Stimulated activated CD8-positive, alpha-beta memory T cell treated with anti-CD3 and anti-CD28 coated beads, Interleukin-15, amount 100 ng/mL, for 48 hours (primary cell): Measurements from ENCODE around the gene WDFY4.

Source experiments
- DNase-seq, 2 donors: peaks; one replicate each; pipeline ENCODE4 v3.0.0-alpha.2; 2020; ENCODE audit warnings: low read depth in 2 of 2

WDFY4 gene

DNA sequence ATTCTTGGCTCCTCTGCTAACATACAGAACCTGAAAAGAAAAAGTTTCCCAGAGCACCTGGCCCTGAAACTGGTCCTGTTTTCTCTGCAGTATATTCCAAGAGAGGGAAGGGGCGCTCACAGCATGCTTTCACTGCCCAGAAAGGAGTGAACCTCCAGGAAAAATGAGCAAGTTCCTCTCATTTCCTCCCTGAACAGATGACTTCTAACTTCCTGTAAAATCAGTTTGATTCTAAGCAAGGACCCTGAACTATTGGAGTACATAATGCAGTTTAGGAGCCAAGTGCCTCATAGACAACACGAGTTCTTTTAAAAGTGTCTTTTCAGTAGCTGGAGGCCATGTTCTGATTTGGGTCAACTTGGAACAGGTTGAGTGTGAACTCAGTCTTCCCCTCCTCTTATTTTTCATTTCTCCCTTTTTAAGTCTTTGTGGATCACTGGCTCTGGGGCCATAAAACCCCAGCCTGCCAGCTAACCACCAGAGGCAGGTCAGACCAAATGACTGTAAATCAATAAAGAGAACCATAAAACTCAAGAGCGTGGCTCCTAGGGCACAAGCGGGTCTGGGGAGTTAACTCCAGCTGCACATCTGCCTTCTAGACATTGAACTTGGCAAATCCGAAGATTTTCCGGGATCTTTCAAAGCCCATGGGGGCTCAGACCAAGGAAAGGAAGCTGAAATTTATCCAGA lies 260.9 kb downstream of the WDFY4 start:
- no peak for DNase-seq

DNA sequence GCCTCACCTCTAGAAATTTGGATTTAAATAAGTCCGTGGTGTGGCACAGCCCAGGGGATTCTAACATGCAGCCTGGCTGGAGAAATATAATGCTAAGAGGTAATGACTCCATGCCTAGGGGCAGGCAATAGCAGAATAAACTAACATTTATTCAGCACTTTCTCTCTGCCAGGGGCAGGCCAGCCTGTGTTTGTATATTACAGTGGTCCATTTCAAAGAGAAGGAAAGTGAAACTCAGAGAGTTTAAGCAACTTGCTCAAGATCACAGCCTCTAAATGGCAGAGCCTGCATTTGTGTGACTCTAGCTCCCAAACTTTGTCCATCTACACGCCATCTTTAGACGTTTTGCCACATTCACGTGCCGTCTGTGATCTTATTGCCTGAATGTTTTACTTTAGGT lies 261.7 kb downstream of the WDFY4 start:
- DNase-seq, result no peak

DNA sequence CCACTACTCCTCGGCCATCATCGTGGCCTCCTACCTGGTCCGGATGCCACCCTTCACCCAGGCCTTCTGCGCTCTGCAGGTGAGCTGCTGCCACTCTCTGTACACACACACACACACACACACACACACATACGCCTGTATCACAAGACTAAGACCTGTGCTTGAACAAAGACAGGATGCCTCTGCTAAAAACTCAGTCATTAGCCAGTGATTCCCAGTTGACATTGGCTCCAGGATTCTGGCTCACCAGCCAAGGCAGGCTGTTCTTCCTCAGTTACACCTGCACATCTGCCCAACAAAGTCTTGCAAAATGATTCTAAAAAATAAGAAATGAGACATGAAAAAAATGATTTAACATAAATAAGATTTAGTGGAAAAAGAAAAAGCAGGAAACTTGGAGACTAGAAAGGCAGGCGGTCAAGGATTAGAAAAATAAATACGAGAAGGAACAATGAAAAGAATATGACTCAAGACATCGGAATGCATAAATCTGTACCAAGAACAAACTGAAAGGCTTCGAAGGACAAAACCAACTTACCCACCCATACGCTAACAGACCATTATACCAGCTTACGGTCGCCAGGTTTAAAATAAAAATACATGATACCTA lies 262.3 kb downstream of the WDFY4 start:
- DNase-seq, result no peak

DNA sequence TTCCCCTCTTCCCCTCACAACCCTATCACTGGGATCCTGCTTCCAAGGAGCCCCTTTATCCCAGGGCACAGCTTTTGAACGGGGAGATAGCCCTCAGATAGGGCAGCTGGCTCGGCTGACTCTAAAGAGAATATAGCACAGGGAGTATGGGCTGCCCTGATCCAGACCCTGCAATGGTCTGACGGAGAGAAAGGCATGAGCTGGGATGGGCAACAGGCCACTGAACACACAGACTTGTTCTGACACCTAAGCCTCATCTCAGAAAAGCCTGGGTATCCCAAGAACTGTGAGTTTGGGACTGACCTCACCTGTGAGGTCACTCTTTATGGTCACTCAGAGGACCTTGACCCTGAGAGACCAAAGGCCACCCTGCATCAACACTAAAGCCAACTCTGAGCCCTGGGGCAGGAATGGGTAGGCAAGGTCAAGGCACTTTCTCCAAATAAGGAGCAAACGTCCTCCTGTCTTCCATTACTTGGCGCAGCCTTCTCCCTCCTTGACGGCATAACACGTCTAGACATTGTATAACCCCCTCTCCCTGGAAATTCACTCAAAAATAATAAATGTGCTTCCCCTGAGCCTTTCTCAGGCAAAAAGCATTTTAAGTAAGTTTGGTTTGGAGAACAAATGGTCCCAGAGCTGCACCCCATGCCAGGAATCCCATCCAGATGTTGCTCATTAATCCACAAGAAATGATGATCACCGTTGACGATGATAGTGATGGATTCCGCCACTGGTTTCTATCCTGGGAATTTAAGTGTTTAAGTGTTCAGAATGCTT lies 263.2 kb downstream of the WDFY4 start:
- no peak for DNase-seq

DNA sequence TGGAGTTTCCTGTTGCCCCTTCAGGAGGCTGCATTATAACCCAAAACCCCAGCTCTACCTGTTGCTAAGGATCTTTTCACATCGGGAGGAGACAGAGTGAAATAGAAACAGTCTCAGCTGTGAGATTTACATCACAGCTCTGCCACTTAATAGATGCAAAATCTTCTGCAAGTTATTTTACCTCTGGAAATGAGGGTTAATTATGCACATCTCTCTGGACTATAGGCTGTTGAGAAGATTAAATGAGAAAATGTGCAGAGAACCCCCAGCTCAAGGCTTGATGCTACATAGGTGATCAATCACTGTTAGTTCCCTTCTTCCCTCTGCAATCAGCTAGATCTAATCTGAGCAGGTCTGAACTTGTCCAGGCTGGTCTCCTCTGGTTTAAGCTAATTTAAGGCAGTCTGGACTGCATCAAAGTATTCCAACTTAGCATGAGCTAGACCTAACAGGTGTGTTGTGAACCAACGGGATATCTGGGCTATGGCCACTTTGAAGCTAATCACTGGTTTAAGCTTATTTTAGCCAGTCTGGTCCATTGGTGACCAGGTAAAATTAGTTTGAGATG lies 263.9 kb downstream of the WDFY4 start:
- DNase-seq, result no peak

DNA sequence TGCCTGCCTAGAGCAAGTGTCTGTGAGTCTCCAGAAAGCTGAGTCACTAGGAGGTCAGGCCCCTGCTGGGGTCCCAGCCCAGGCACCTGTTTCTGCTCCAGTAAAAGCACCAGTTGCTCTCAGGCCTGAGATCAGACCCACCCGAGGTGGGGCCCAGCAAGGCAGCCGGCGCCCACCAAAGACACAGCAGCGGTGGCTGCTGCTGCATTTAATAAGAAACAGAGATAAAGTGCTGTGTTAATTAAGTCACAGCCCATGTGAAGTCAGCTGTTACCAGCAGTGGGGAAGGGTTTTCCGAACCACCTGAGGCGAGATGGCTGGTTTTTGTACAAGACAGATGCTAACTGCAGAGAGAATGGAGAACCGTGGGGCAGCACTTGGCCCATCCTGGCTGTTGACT lies 267.0 kb downstream of the WDFY4 start:
- no peak for DNase-seq

DNA sequence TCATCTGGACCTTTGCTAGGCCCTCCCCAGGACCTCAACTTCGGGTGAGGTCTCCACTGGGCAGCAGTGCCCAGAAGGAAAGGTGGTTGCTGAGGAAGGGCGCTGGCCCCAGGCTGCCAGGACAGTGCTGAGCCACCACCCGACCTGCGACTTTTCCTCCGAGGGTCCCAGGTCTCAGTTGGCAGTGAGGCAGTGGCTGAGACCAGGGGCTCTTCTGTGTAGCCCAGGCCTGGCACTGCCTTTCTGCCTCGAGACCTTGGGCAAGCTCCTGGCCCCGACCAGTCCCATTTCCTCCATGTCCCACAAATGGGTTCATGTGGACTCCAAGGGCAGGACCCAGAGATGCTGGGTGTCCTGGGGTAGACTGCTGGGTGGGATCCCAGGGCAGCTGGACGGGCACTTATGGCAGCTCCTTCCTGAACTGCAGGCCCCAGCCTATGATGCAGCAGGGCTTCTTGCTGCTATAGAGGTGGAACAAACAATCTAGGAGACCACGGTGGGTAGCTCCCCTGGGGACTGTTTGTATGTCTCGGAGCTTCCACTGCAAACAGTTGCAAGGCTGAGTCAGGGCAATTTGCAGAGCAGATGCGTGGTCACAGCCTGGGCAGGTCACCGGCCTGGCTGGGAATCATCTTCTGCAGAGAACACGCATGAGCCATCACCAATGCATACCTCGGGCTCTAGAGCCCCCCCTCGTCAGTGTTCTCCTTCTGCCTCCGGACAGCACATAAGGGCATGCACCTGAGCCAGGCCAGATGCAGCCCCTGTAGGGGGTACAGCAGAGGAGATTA lies 272.9 kb downstream of the WDFY4 start:
- no peak for DNase-seq

DNA sequence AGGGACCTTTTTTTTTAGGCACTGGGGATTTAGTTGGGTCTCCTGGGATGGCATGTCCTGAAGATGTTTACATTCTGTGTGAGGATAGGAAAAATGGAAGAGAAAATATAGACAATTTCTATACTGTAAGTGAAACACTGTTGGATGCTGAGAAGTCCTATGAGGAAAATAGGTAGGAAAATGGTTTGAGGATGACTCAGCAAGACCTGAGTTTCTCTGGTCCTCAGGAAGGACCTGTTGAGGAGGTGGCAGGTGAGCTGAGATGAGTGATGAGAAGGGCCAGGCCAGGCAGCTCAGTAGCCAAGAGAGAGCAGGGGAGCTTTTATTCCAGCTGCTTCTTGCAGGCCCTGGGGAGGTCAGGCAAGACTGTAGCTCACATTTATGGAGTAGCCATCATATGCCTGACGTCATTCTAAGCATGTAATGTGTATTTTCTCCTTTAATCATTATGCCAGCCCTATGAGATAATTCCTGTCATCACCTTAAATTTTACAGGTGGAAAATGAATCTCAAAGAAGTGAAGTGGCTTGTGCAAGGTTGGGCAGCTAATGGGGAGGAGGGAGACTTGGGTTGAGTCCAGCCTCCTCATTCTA lies 274.0 kb downstream of the WDFY4 start:
- no peak for DNase-seq

DNA sequence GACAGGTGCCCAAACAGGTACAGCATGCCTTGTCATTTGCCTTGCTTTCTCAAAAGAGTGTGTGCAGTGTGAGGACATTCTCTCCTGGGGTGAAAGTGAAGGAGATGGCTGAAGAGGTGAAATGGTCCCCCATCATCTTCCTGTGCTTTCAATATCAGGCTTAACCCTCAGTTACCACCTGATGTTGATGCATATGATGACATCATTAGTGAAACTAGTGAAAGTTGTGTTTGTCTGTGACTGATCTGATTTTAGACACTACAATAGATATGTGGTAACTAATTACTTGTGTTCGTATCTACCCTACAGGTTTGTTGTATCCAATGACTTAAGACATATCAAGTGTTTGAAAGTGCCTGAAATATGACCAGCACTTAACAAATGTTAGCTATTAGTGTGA lies 279.4 kb downstream of the WDFY4 start:
- DNase-seq, result no peak

DNA sequence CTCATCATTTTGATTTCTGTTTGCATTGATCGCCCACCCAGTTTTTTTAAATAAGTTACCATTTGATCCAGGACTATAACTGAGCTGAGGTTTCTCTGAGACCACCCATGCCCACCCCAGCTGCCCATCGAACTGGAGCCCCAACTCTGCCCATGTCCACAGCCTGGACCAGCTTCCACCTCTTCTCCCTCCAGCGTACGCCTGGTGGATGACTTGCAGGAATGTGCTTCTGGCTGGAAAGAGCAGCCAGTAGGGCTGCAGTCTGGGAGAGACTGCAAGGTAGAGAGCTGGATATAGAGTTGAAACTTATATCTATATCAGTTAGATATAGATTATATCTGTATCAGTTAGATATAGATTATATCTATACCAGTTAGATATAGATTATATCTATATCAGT lies 280.8 kb downstream of the WDFY4 start:
- DNase-seq, result no peak

DNA sequence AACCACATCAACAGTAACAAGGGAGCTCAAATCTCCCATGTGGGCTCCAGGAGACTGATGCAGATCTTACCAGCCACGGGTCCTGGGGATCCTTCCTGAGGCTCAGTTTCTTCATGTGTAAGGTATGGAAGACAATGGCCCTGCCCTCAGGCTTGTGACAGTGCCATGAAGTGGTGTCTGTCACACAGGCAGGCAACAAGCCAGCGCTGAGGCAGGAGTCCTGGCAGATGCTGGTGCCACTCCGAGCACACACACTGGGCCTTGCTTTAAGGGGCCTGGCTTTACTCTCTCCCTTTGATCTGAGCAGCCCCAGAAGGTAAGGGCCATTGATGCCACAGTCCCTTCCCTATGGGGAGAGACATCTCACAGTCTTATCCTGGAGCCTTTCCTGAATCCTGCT lies 283.4 kb downstream of the WDFY4 start:
- no peak for DNase-seq

DNA sequence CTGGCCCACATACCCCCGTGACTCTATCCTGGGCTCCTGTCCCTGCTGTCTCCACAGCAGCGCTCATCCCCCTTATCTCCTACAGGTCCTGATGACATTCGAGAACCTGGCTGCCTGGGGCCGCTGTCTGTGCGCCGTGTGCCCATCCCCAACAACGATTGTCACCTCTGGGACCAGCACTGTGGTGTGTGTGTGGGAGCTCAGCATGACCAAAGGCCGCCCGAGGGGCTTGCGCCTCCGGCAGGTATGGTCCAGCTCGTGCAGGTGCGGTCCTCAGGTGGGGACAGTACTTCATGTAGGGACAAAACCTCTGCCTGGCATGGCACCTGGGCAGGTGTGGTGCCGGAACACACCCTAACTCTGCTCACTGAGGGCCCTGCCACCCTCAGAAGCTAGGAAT lies 285.4 kb downstream of the WDFY4 start:
- DNase-seq, result no peak

DNA sequence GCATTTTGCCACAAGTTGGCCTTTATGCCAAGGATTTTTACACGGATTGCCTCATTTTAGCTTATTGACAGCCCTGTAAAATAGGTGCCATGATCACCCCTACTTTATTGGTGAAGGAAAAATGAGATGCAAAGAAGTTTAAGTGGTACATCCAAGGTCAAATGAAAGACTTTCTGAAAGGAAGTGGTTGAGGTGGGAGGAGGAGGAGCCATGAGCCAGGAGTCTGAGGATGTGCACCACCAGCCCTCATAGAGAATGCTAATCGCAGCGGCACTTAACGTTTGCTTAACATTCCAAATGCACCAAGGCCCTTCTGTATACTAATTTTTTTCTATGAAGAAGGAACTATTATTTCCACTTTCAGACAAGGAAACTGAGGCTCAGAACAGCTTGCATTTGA lies 286.0 kb downstream of the WDFY4 start:
- no peak for DNase-seq

DNA sequence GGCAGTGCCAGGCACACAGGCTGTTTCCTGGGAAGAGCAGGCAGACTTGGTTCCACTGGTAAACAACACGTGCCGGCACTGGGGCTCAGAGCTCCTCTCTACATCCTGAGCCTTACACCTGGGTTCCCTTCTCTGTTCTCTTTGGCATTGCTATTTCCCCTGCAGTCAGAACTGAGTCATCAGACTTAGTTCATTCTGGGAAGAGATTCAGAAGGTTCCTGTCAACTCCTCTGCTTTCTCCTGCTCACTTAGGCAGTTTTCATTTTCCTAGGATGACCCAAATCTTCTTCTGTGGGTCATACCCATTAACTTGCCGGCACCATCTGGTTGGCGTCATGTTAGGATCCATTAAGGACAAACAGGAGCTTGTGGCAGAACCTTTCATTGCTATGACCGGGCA lies 288.4 kb downstream of the WDFY4 start:
- DNase-seq, result no peak

DNA sequence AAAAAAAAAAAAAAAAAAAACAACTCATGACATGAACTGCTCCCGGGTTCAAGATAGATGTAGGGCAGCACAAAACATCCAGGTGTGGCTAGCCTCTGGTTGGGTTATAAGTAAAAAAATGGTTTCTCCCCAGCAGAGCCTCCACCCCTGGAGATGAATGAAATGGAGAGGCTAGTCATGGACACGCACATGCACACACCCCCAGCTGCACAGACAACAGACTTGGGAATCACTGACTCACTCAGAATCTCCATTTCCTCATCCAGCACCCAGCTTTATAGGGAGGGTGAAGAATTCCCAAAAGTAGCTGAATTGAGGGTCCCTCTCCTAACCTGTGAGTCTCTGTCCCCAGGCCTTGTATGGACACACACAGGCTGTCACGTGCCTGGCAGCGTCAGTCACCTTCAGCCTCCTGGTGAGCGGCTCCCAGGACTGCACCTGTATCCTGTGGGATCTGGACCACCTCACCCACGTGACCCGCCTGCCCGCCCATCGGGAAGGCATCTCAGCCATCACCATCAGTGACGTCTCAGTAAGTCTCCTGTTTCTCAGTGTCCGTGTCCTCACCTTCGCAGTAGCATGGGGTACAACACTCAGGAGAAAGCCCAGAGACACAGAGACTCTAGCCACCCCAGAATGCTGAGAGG lies 290.0 kb downstream of the WDFY4 start:
- DNase-seq, result no peak

DNA sequence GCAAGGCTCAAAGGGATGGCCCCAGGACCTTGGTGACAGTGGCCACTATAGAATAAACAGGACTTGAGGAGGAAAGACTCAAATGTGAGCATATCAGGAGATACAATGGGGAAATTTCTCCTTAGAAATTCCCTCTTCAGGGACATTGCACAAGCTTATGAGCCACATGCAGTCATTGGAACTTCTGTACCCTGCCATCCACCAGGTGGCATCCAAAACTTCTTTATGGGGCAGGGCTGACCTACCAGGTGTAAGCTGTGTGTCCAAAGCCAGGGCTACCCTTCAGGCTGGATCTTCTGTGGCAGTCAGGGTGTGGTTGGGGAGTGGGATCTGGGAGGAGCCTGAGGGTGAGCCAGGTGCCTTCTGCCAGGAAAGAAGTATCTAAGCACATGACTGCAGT lies 291.5 kb downstream of the WDFY4 start:
- no peak for DNase-seq

DNA sequence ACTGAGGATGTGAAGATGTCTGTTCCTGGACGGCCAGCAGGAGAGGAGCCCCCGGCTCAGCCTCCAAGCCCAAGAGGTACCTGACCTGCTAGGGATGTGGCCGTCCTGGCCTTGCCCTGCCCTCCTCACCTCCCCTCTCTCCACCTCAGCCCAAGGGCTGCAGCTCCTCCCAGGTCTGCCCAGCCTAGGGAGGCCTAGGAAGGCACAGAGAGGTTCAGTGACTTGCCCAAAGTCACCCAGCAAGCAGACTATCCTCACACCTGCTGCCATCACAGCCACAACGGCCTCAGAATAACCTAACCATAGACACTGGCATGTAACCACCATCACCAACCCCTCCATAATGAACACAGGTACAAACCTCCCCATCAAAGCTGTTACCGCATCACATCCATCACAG lies 293.6 kb downstream of the WDFY4 start:
- no peak for DNase-seq

DNA sequence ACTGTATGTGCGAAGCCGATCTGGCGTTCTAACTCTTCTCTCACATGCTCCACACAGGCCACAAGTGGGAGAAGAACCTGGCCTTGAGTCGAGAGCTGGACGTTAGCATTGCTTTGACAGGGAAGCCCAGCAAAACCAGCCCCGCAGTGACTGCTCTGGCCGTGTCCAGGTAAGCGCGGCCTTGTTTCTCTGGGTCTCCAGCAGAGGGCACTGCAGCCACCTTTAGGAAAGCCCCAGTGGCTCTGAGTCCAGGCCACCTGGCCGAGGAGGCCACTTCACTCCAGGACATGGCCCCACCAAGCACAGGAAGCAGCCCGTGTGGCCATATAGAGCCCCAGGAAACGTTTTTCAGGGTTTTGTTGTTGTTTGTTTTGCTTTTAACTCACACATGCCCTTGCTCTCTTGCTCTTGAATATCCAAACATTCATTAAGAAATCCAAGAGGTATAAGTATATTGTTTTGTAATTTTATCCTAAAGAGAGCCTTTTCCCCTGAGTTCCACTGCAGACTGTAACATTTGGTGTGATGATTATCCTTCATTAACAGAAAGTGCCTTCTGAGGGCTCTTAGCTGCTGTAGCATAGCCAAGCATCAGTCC lies 296.7 kb downstream of the WDFY4 start:
- peak; percentile 1 to 16 for DNase-seq

DNA sequence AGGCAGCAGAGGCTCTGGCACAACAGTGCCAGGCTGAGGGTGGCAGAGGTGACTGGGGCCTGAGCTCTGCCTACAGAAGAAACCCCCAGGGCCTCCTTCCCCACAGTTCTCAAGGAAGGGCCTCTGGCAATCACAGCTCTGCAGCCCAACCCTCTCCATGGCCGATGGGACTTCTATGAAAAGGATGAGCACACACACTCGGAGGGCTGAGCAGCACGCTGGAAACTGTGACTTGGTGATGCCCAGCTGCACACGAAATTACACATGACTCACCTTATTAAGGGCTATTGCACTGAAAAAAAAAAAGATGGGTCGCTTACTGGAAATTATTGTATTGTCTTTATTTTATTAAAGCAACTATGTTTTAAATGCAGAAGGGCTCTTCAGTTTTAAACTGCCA lies 297.9 kb downstream of the WDFY4 start:
- no peak for DNase-seq

DNA sequence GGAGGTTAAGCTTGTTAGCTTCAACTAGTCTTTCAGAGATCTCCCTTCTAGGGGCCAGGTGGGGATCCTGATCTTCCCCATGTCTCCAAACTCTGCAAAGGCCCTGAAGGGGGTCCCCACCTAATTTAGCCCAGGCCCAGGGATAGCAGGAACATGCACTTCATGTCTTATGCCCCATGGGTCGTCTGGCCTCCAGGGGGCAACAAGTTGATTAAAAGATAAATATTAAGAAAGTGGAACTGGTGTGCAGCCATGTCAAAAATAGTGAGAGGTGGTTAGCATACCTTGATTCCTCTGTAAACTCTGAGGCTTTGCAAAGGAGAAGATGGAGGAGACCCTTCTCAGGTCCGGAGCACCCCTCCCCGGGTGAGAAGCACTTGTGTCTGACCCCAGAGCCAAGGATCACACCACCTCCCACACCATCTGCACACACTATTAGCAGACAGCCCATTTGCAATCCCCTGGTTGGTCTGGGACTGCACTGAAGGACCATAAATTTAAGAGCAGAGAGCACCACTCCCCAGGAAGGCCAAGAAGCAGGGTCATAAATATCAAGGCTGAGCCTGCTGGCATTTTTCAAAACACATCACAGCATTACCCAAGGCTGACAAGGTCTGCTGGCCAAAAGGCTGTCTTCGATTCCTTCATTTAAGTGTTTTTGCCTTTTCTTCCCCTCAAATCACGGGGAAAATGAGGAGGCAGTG lies 299.1 kb downstream of the WDFY4 start:
- DNase-seq, result no peak
